Tibial artery (tissue), 4 donors: ENCODE measurements around the gene RCOR1.
"Not testable (repeated sequence)": the region's sequence is repeated elsewhere in the genome, so short reads cannot be mapped to it uniquely, and the experiment has no call there.

Experiments used
- DNase-seq, 2 donors: peaks; one replicate each; pipeline ENCODE4 v3.0.0-alpha.2; 2019
- H3K27ac ChIP-seq, 2 donors: fragments of 200-600 bp; sonication (generic) in 1 of 2; 1 replicate in 1 of 2; 2 replicates in 1 of 2; pipeline ENCODE4 v1.5.1; 2018 to 2019; ENCODE audit warnings: mild to moderate bottlenecking in 1 of 2
- H3K27me3 ChIP-seq, 2 donors: fragments of 200-600 bp; sonication (generic) in 1 of 2; one replicate each; pipeline versions ENCODE4 v1.5.1 to v1.6.0; 2016 to 2019
- H3K36me3 ChIP-seq, 3 donors: fragments of 200-600 bp; sonication (generic) in 2 of 3; one replicate each; pipeline ENCODE4 v1.5.1; 2016 to 2019; ENCODE audit warnings: mild to moderate bottlenecking in 2 of 3
- H3K4me1 ChIP-seq, 4 donors: fragments of 200-600 bp; sonication (generic) in 2 of 4; 1 replicate in 3 of 4; 2 replicates in 1 of 4; pipeline ENCODE4 v1.5.1; 2016 to 2019
- H3K4me3 ChIP-seq, 2 donors: fragments of 200-600 bp; sonication (generic) in 1 of 2; 1 replicate in 1 of 2; 2 replicates in 1 of 2; pipeline ENCODE4 v1.5.1; 2018 to 2019; ENCODE audit warnings: mild to moderate bottlenecking in 2 of 2
- H3K9me3 ChIP-seq, 3 donors: fragments of 200-600 bp; sonication (generic) in 1 of 3; one replicate each; pipeline ENCODE4 v1.5.1; 2016 to 2019
- intact Hi-C: fragments of 100-400 bp; cut with DNase I; formaldehyde crosslinking; loops from one replicate; pipeline ENCODE4 v1.15.0; 2023; ENCODE audit warnings: low total_unique reads
- TF ChIP-seq, protein P1 (sequence below), 2 experiments: fragments of 200-600 bp in 1 of 2; fragments of 450-650 bp in 1 of 2; IDR thresholded peaks; one replicate each; pipeline ENCODE4 v1.5.1; 2017 to 2019; ENCODE audit warnings: antibody characterized with exemption in 2 of 2, mild to moderate bottlenecking in 1 of 2, moderate library complexity in 1 of 2

RCOR1 gene

DNA sequence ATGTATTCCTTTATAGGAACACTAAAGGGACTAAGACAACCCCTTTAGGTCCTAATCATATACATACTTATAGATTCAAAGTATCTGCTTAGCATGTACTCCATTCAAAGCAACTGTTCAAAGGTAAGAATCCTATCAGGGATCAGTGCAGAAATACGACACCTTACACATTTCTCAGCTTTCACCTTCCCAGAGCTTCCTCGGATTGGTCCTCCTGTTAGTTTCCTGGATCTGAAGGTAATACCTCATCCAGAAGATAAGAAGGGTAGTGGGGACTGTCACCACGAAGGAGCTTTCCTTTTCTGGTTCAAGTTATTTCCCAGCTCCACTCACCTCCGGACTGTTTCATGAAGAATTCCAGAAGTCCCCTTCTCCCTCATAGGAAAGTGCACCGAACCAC, 38.0 kb downstream of the RCOR1 start:
- no peaks in the 10 kb centered on the region for H3K36me3 ChIP-seq
- intact Hi-C loops, result no loop called here
- no peaks in the 10 kb centered on the region for H3K4me1 ChIP-seq
- no peak overlapping the region for H3K4me3 ChIP-seq
- no peaks in the 10 kb centered on the region for H3K9me3 ChIP-seq
- TF ChIP-seq, protein P1, sequence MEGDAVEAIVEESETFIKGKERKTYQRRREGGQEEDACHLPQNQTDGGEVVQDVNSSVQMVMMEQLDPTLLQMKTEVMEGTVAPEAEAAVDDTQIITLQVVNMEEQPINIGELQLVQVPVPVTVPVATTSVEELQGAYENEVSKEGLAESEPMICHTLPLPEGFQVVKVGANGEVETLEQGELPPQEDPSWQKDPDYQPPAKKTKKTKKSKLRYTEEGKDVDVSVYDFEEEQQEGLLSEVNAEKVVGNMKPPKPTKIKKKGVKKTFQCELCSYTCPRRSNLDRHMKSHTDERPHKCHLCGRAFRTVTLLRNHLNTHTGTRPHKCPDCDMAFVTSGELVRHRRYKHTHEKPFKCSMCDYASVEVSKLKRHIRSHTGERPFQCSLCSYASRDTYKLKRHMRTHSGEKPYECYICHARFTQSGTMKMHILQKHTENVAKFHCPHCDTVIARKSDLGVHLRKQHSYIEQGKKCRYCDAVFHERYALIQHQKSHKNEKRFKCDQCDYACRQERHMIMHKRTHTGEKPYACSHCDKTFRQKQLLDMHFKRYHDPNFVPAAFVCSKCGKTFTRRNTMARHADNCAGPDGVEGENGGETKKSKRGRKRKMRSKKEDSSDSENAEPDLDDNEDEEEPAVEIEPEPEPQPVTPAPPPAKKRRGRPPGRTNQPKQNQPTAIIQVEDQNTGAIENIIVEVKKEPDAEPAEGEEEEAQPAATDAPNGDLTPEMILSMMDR (IDR thresholded peaks at IDR 0.05), result no peak
- no peak for DNase-seq
- no peaks in the 10 kb centered on the region for H3K27me3 ChIP-seq
- no peak overlapping the region for H3K27ac ChIP-seq

DNA sequence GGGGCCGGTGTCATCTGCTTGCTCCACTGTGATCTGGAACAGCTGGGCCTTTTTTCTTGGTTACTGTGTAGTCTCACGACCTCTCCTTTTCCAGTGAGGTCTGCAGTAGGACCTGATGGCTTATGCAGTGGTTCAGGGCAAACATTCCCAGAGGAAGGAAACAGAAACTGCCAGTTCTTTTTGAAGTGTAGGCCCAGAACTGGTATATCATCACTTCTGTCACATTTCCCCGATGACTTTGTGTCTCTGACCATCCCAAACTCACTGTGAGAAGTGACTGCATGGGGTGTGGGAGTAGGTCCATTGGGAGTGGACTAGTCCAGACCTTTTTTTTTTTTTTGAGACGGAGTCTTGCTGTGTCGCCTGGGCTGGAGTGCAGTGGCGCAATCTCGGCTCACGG, 38.4 kb downstream of the RCOR1 start:
- no peaks in the 10 kb centered on the region for H3K36me3 ChIP-seq
- H3K4me1 ChIP-seq, result no peaks in the 10 kb centered on the region
- no peak overlapping the region for H3K27ac ChIP-seq
- DNase-seq, result no peak
- TF ChIP-seq, protein P1 (IDR thresholded peaks at IDR 0.05), result no peak
- H3K9me3 ChIP-seq, result no peaks in the 10 kb centered on the region
- intact Hi-C loops, result no loop called here
- H3K27me3 ChIP-seq, result no peaks in the 10 kb centered on the region
- H3K4me3 ChIP-seq, result no peak overlapping the region

DNA sequence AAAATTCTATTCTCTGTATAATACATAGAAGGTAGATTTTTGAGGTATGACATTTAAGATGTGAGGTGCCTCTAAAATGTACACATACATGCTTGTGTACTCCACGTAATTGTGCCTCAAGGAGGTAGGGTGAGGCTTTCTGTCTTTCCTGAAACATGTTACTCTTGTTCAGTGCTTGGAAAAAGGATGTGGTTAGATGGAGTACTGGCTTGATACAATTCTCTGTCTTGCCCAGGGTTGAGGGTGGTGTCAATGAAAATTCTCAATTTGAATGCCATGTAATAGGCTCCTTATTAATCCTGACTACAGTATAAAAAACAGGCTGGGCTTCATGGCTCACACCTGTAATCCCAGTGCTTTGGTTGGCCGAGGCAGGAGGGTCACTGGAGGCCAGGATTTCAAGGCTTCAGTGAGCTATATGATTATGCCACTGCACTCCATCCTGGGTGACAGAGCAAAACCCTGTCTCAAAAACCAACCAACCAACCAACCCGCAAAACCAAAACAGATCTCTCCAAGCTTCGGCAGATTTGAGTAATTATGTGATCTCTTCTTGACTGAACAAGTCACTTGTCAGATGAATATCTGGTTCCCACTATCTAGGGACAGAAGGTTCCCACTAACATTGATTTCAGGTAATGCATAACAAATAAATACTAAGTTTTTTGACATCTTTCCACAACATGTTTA, 41.6 kb downstream of the RCOR1 start:
- H3K36me3 ChIP-seq, result no peaks in the 10 kb centered on the region
- intact Hi-C loops, result no loop called here
- H3K4me1 ChIP-seq, result peaks cover 0 to 6% (median 0%) of the 10 kb centered on the region in 4 donors
- H3K27ac ChIP-seq, result no peak overlapping the region
- H3K27me3 ChIP-seq, result no peaks in the 10 kb centered on the region
- TF ChIP-seq, protein P1 (IDR thresholded peaks at IDR 0.05), result no peak
- no peak for DNase-seq
- no peaks in the 10 kb centered on the region for H3K9me3 ChIP-seq
- H3K4me3 ChIP-seq, result no peak overlapping the region

DNA sequence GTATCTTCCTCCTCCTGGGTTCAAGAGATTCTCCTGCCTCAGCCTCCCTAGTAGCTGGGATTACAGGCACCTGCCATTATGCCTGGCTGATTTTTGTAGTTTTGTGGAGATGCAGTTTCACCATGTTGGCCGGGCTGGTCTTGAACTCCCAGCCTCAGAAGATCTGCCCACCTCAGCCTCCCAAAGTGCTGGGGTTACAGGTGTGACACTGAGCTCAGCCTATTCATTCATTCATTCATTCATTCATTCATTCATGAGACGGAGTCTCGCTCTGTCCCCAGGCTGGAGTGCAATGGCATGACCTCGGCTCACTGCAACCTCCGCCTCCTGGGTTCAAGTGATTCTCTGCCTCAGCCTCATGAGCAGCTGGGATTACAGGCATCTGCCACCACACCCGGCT, 47.2 kb downstream of the RCOR1 start:
- DNase-seq, intact Hi-C loops, H3K27ac ChIP-seq, H3K36me3 ChIP-seq, H3K27me3 ChIP-seq, H3K9me3 ChIP-seq, H3K4me1 ChIP-seq, H3K4me3 ChIP-seq: not testable (repeated sequence)

DNA sequence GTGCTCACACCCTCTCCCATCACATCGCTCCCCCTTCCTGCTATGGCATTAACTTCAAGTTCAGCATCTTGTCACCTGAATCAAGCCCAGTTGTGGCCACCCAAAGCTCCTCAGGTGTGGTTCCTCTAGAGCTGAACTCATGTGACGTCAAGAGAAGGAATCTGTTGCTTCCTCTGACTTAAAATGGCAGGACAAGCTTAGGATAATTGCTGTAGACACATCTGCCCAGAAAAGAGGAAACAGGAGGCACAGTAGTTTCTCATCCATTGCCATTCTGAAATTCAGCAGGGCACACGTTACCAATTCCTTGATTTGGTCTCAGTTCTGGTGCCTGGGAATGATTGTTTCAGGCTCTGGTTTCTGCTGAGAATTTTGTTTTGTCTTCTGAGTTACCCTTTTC, 52.1 kb downstream of the RCOR1 start:
- no peak for DNase-seq
- Histone ChIP-seq H3K4me1 (peaks cover 0 to 4% (median 2%) of the 10 kb centered on the region in 4 donors), H3K27ac (no peak overlapping the region), H3K4me3 (no peak overlapping the region), H3K9me3 (no peaks in the 10 kb centered on the region), H3K36me3 (no peaks in the 10 kb centered on the region), H3K27me3 (no peaks in the 10 kb centered on the region)
- intact Hi-C loops, result no loop called here
- TF ChIP-seq, protein P1 (IDR thresholded peaks at IDR 0.05), result no peak

DNA sequence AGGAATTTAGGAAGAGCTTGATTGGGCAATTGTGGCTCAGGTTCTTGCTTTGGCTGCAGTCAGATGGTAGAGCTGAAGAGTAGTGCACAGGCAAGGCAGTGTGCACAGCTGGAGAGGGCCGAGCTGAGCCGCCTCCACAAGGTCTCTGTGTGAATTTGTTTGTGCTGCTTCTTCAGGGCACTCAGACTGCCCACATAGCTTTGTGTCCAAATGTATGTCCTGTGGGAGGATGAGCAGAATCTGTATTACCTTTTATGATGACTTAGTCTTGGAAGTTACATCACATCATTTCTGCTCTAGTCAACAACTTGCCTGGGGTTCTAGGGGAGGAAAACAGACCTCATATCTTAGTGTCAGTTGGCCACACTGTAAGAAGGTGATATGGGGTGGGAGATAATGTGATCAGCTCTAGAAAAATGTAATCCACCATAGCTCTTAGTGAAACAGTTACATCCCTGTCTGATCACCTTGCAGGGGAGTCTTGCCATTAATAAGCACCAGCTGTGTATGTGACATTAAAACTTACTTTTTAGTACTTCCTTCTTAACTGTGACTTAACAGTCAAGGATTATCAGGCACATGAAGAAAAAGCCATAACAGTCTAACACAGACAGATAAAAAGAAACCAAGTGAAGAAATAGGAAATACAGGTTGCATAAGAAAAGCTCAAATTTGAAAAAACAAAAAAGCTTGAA, 53.4 kb downstream of the RCOR1 start:
- Histone ChIP-seq H3K27ac (no peak overlapping the region), H3K4me3 (no peak overlapping the region), H3K9me3 (no peaks in the 10 kb centered on the region), H3K4me1 (peaks cover 0 to 4% (median 2%) of the 10 kb centered on the region in 4 donors), H3K36me3 (no peaks in the 10 kb centered on the region), H3K27me3 (no peaks in the 10 kb centered on the region)
- TF ChIP-seq, protein P1 (IDR thresholded peaks at IDR 0.05), result no peak
- no peak for DNase-seq
- intact Hi-C loops, result no loop called here
